ENCODE data around the gene UNC93A. TPM values are rescaled to one million over a fixed set of nuclear protein-coding genes. Genes with fewer than 3 reads are reported as not detected.

The UNC93A gene
- total and polyA plus RNA-seq, 2 donors (not counting 3 experiments of a cell fraction or from before 2014, with no cell fraction given): not detected

- Histone ChIP-seq H4K20me1 (replicated peaks; ENCODE audit: control insufficient read depth, extremely low read depth, insufficient read depth, low read length) (no peaks in the 10 kb centered on the region), H3K27ac (ENCODE audit: insufficient read depth, low read depth, low read length) (no peak overlapping the region), H2AFZ (ENCODE audit: low read depth, low read length) (no peak overlapping the region), H3K36me3 (ENCODE audit: control insufficient read depth in 2 of 2, extremely low read depth in 1 of 2, insufficient read depth in 2 of 2, low read length in 2 of 2) (no peaks in the 10 kb centered on the region), H3K9me1 (replicated peaks; ENCODE audit: control insufficient read depth, extremely low read depth, insufficient read depth, low read length) (no peaks in the 10 kb centered on the region), H3K9ac (replicated peaks; ENCODE audit: extremely low read depth, insufficient read depth, low read length) (no peak overlapping the region), H3K4me1 (ENCODE audit: control insufficient read depth, extremely low read depth, insufficient read depth, low read length) (no peaks in the 10 kb centered on the region), H3K9me3 (replicated peaks; ENCODE audit: control insufficient read depth, insufficient read depth, low read length) (no peaks in the 10 kb centered on the region), H3K4me3 (replicated peaks in 1 of 3; ENCODE audit: insufficient read depth in 1 of 3, low read depth in 1 of 3, low read length in 3 of 3) (no peak overlapping the region), H3K79me2 (ENCODE audit: control insufficient read depth, insufficient read depth, low read length) (no peaks in the 10 kb centered on the region), H3K4me2 (ENCODE audit: insufficient read depth, low read length) (no peak overlapping the region), H3K27me3 (ENCODE audit: control insufficient read depth in 2 of 2, insufficient read depth in 2 of 2, low read length in 2 of 2) (no peaks in the 10 kb centered on the region)
- TF ChIP-seq GATA2 (IDR thresholded peaks at IDR 0.05; ENCODE audit: insufficient read depth, insufficient read length, low read depth, low read length) (no peak), FOS (IDR thresholded peaks at IDR 0.05; ENCODE audit: borderline replicate concordance, insufficient read depth, low read length) (no peak), POLR2A (IDR thresholded peaks at IDR 0.05; ENCODE audit: low read depth, low read length) (no peak), MYC (IDR thresholded peaks at IDR 0.05; ENCODE audit: low read depth, low read length) (no peak), POLR2AphosphoS5 (IDR thresholded peaks at IDR 0.05; ENCODE audit: insufficient read depth, low read depth, low read length) (no peak), CTCF (IDR thresholded peaks at IDR 0.05; ENCODE audit: extremely low read depth in 1 of 2, insufficient read depth in 1 of 2, low read depth in 1 of 2, low read length in 2 of 2) (no peak), EZH2 (IDR thresholded peaks at IDR 0.05; ENCODE audit: borderline replicate concordance, low read depth, low read length, severe bottlenecking) (no peak), MAX (IDR thresholded peaks at IDR 0.05; ENCODE audit: insufficient read depth, insufficient read length) (no peak), JUN (IDR thresholded peaks at IDR 0.05; ENCODE audit: borderline replicate concordance, insufficient read depth, insufficient read length, low read depth) (no peak)
- POLR2A ChIA-PET: no interaction called here
- dilution Hi-C loops (cut with MboI; ENCODE audit: extremely low pct_ligation_motif_present, low sequenced_read_pairs) (no loop called here), intact Hi-C loops (cut with micrococcal nuclease) (no loop called here)
- DNase-seq (ENCODE audit: low read depth, low spot score) (no peak), FAIRE-seq (no peak)
- BruUV-seq (replicated peaks): no TSS peak
- CTCF ChIA-PET: interaction anchor here (0.6 kb wide), 1 partner anchor 25 kb away, joined by 4 read pairs; no protein-coding TSS in a partner anchor
Measured at GRCh38 chr6:167325766-167326165, 34.7 kb downstream of the UNC93A start.
